ENCODE measurements around the gene CELF1. TPM values are rescaled to one million over a fixed set of nuclear protein-coding genes. Genes with fewer than 3 reads are reported as not detected.

CELF1 gene
- total and polyA plus RNA-seq, 10 of the 15 experiments (the other 5 are each of a cell fraction or from before 2014, with no cell fraction given) = 35.3 to 128 (median 85.7) TPM

GRCh38 chr11:47477323-47477722, 75.6 kb downstream of the CELF1 start:
- TF ChIP-seq BRCA1 (IDR thresholded peaks at IDR 0.05; ENCODE audit: low read depth, low read length) = no peak
- no peak for TF ChIP-seq ZNF24 (IDR thresholded peaks at IDR 0.05)
- TF ChIP-seq ZNF622 (IDR thresholded peaks at IDR 0.05) = no peak
- TF ChIP-seq SMC3 (IDR thresholded peaks at IDR 0.05; ENCODE audit: borderline replicate concordance, low read length) = no peak
- TF ChIP-seq BCL11A (IDR thresholded peaks at IDR 0.05; ENCODE audit: low read depth, low read length) = no peak
- no peak for TF ChIP-seq RAD21 (IDR thresholded peaks at IDR 0.05; ENCODE audit: insufficient read depth, low read depth, low read length)
- BruUV-seq (replicated peaks) = no TSS peak
- Histone ChIP-seq H3K9ac (ENCODE audit: control insufficient read depth, insufficient read depth, low read length) (no peak overlapping the region), H3K4me2 (ENCODE audit: control insufficient read depth, insufficient read depth) (no peak overlapping the region), H3K9me3 (replicated peaks; ENCODE audit: control insufficient read depth, insufficient read depth, low read length) (no peaks in the 10 kb centered on the region), H3K4me3 (no peak overlapping the region), H4K20me1 (ENCODE audit: control insufficient read depth, insufficient read depth) (no peaks in the 10 kb centered on the region), H3K79me2 (ENCODE audit: control insufficient read depth, insufficient read depth, low read length) (no peaks in the 10 kb centered on the region), H3K27me3 (replicated peaks in 1 of 2; ENCODE audit: control insufficient read depth in 2 of 2, insufficient read depth in 2 of 2, low read length in 1 of 2) (no peaks in the 10 kb centered on the region), H2AFZ (ENCODE audit: control insufficient read depth, low read depth, low read length) (no peak overlapping the region), H3K4me1 (ENCODE audit: control insufficient read depth, insufficient read depth, low read length) (no peaks in the 10 kb centered on the region), H3K27ac (ENCODE audit: control insufficient read depth, insufficient read depth) (no peak overlapping the region), H3K36me3 (ENCODE audit: control insufficient read depth in 2 of 2, insufficient read depth in 2 of 2, low read length in 1 of 2) (peaks cover 30 to 39% of the 10 kb centered on the region in 2 experiments)
- ChIA-PET RAD21 (ENCODE audit: unreplicated experiment) (no interaction called here), SMC1A (ENCODE audit: uncharacterized antibody, unreplicated experiment) (no interaction called here), POLR2A (no interaction called here), CTCF (no interaction called here)
- DNase-seq (ENCODE audit: low read depth, low spot score) (no peak), ATAC-seq (no peak), FAIRE-seq (no peak)
- intact Hi-C loops (cut with micrococcal nuclease; ENCODE audit: unreplicated experiment) = no loop called here
- in situ Hi-C loops (cut with MboI) = no loop called here

GRCh38 chr11:47470671-47471070, 82.3 kb downstream of the CELF1 start:
- 78% methylated on average over 4 of the region's 4 CpGs for WGBS (ENCODE audit: insufficient coverage, insufficient replicate concordance, low lambda C conversion rate, missing lambda C conversion rate)
- no peaks in the 10 kb centered on the region; the same call in 1 of the 2 replicates for H3K79me2 ChIP-seq (ENCODE audit: control insufficient read depth, insufficient read depth, low read length)
- H3K9me3 ChIP-seq (replicated peaks; ENCODE audit: control insufficient read depth, insufficient read depth, low read length) = no peaks in the 10 kb centered on the region
- H2AFZ ChIP-seq (ENCODE audit: control insufficient read depth, low read depth, low read length) = no peak overlapping the region
- no peak for DNase-seq (ENCODE audit: low read depth, low spot score)
- H4K20me1 ChIP-seq (ENCODE audit: control insufficient read depth, insufficient read depth) = no peaks in the 10 kb centered on the region; the same call in 1 of the 2 replicates
- no peak overlapping the region for H3K27ac ChIP-seq (ENCODE audit: control insufficient read depth, insufficient read depth)
- no peaks in the 10 kb centered on the region for H3K27me3 ChIP-seq (replicated peaks in 1 of 2; ENCODE audit: control insufficient read depth in 2 of 2, insufficient read depth in 2 of 2, low read length in 1 of 2)
- no peak for ATAC-seq
- no peak overlapping the region for H3K4me2 ChIP-seq (ENCODE audit: control insufficient read depth, insufficient read depth)
- no peak overlapping the region for H3K4me3 ChIP-seq
- H3K4me1 ChIP-seq (ENCODE audit: control insufficient read depth, insufficient read depth, low read length) = no peaks in the 10 kb centered on the region
- FAIRE-seq = no peak
- H3K9ac ChIP-seq (ENCODE audit: control insufficient read depth, insufficient read depth, low read length) = no peak overlapping the region
- peaks cover 47 to 54% of the 10 kb centered on the region in 2 experiments for H3K36me3 ChIP-seq (ENCODE audit: control insufficient read depth in 2 of 2, insufficient read depth in 2 of 2, low read length in 1 of 2)
- POLR2A ChIA-PET = interaction anchor here (0.6 kb wide), 1 partner anchor 63 kb away, joined by 3 read pairs; no protein-coding TSS in a partner anchor
- no TSS peak for BruUV-seq (replicated peaks)
- in situ Hi-C loops (cut with MboI) = no loop called here
- CTCF ChIA-PET = no interaction called here
- RAD21 ChIA-PET (ENCODE audit: unreplicated experiment) = no interaction called here
- SMC1A ChIA-PET (ENCODE audit: uncharacterized antibody, unreplicated experiment) = no interaction called here
- intact Hi-C loops (cut with micrococcal nuclease; ENCODE audit: unreplicated experiment) = no loop called here
- no peak for TF ChIP-seq NRF1 (conservative IDR thresholded peaks at IDR 0.05; ENCODE audit: low read depth, low read length)
- no peak for TF ChIP-seq ZNF622 (IDR thresholded peaks at IDR 0.05)
- TF ChIP-seq ATF7 (IDR thresholded peaks at IDR 0.05; ENCODE audit: low read depth) = no peak
- no peak for TF ChIP-seq ATF2 (IDR thresholded peaks at IDR 0.05; ENCODE audit: low read length)
- TF ChIP-seq SP1 (IDR thresholded peaks at IDR 0.05; ENCODE audit: low read depth, low read length) = no peak
- no peak for TF ChIP-seq MAX (IDR thresholded peaks at IDR 0.05; ENCODE audit: low read depth, low read length)
- no peak for TF ChIP-seq BCLAF1 (IDR thresholded peaks at IDR 0.05)
- TF ChIP-seq IRF4 (IDR thresholded peaks at IDR 0.05; ENCODE audit: low read depth, low read length) = no peak
